PC-9 (cell line): ENCODE results near the gene SUSD2.

Source experiments
- CTCF ChIP-seq: fragments of 200-600 bp; sonication (generic); conservative IDR thresholded peaks from 2 replicates; pipeline ENCODE4 v1.6.1; 2017; ENCODE audit warnings: mixed run types, antibody characterized with exemption, mild to moderate bottlenecking, moderate library complexity
- EZH2 ChIP-seq: fragments of 200-600 bp; sonication (generic); IDR thresholded peaks from 2 replicates; pipeline ENCODE4 v1.8.0; 2017; ENCODE audit warnings: antibody characterized with exemption, low read depth

GRCh38 chr22:24216541-24217209 is 35.4 kb downstream of the SUSD2 start:
- TF ChIP-seq CTCF (no peak), EZH2 (no peak)
